Measurements from ENCODE around the gene PSMB2. TPM values are rescaled to one million over a fixed set of nuclear protein-coding genes. Genes with fewer than 3 reads are reported as not detected.

Gene PSMB2
- total RNA-seq, 2 experiments from 2014 or later = 78.6 to 95.7 TPM

- Mint-ChIP-seq H3K4me1 (no peaks in the 10 kb centered on the region), H3K27ac (no peak overlapping the region), H3K9me3 (no peaks in the 10 kb centered on the region), H3K36me3 (ENCODE audit: low read depth) (no peaks in the 10 kb centered on the region), H3K4me3 (no peak overlapping the region), H3K27me3 (peaks cover 5% of the 10 kb centered on the region)
- POLR2A ChIA-PET = no interaction called here
- no peak for DNase-seq
- CTCF ChIA-PET = interaction anchor here (0.5 to 0.9 kb wide), 2 partner anchors 8 to 55 kb away, joined by 3 read pairs; no protein-coding TSS in a partner anchor
These were observed 19.5 kb upstream of the PSMB2 start for GRCh38 chr1:35660581-35661473.

DNA sequence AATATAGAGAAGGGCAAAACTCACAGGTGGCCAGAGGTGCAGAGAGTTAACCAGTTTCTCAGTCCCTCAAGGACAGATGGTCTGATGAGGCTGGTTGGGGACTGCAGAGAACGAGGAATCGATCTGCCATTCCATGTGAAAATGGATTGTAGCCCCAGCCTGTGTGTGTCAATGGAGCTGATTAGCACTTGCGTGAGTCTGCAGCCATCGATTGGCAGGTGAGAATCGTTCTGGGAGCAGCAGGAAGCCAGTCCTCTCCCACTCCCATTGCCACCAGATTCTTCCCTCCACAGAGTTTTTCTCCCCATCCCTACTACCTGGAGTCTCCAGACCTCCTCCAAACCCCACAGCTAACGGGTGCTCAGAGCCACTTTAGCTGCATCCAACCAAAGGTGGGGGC is 18.3 kb upstream of the PSMB2 start:
- ChIA-PET CTCF (no interaction called here), POLR2A (interaction anchor here (0.5 kb wide), 1 partner anchor 124 kb away, joined by 3 read pairs; no protein-coding TSS in a partner anchor)
- Mint-ChIP-seq H3K9me3 (no peaks in the 10 kb centered on the region), H3K4me3 (no peak overlapping the region), H3K27ac (no peak overlapping the region), H3K36me3 (ENCODE audit: low read depth) (no peaks in the 10 kb centered on the region), H3K4me1 (no peaks in the 10 kb centered on the region), H3K27me3 (peaks cover 5% of the 10 kb centered on the region)
- DNase-seq = no peak

DNA sequence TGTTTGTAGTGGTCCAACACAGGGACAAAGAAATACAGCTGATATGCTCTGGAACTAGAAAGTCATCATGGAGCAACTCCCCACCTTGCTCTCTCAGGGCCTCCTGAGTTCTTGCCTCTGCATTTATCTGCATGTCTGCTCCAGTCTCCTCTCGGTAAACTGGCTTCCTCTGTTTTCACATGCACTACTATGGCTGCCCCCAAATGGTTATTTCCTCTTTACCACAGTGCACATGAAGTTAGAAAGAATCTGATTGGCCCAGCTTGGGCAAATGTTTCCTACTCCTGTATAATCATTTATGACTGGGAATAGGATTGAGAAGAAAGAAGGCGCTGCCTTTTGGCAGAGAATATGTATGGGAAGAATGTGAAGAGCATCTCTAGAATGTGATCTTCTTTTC is 16.5 kb upstream of the PSMB2 start:
- POLR2A ChIA-PET = interaction anchor here (0.5 kb wide), 1 partner anchor 372 kb away, joined by 3 read pairs; no protein-coding TSS in a partner anchor
- CTCF ChIA-PET = no interaction called here
- no peak overlapping the region for H3K4me3 Mint-ChIP-seq
- H3K4me1 Mint-ChIP-seq = no peaks in the 10 kb centered on the region
- H3K9me3 Mint-ChIP-seq = no peaks in the 10 kb centered on the region
- DNase-seq = no peak
- H3K27ac Mint-ChIP-seq = no peak overlapping the region
- no peaks in the 10 kb centered on the region for H3K36me3 Mint-ChIP-seq (ENCODE audit: low read depth)
- peaks cover 5% of the 10 kb centered on the region for H3K27me3 Mint-ChIP-seq

GRCh38 chr1:35656863-35657232 is 15.5 kb upstream of the PSMB2 start:
- no peaks in the 10 kb centered on the region for H3K4me1 Mint-ChIP-seq
- no peak overlapping the region for H3K27ac Mint-ChIP-seq
- no peak overlapping the region for H3K4me3 Mint-ChIP-seq
- peaks cover 9% of the 10 kb centered on the region for H3K27me3 Mint-ChIP-seq
- no peak for DNase-seq
- CTCF ChIA-PET = interaction anchor here (1.5 kb wide), 1 partner anchor 11 kb away, joined by 5 read pairs; no protein-coding TSS in a partner anchor
- H3K36me3 Mint-ChIP-seq (ENCODE audit: low read depth) = no peaks in the 10 kb centered on the region
- no peaks in the 10 kb centered on the region for H3K9me3 Mint-ChIP-seq
- POLR2A ChIA-PET = no interaction called here

DNA sequence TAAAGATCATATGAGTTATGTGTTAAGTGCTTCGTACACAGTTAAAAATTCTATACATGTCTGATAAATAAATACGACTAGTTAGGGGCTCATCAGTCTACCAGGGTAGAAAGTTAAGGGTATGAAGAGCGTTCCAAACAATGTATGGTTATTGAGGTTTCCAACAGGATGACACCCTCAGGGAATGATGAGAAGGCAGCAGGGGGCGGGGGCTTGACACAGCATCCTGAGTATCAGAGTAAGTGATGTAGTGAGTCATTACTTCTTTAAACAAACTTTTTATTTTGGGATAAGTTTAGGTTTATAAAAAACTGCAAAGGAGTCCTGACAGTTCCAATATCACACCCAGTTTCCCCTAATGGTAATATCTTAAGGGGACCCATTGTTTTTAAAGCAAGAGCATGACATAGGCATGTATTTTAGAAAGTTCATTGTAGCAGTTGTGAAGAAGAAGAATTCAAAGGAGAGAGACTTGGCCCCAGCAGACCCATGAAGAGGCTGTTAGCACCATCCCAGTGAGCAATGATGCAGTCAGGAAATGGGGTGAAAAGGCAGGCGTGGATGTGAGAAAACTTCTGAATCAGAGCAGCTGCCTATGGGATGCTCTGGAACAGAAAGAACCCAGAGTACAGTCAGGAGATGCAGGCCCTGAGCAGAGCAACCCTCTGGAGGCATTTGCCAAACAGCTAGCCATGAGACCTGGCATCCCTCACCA is 15.0 kb upstream of the PSMB2 start:
- H3K27ac Mint-ChIP-seq = no peak overlapping the region
- ChIA-PET CTCF (interaction anchor here (1.5 kb wide), 1 partner anchor 10 kb away, joined by 5 read pairs; no protein-coding TSS in a partner anchor), POLR2A (no interaction called here)
- H3K9me3 Mint-ChIP-seq = no peaks in the 10 kb centered on the region
- DNase-seq = no peak
- no peaks in the 10 kb centered on the region for H3K36me3 Mint-ChIP-seq (ENCODE audit: low read depth)
- peaks cover 8% of the 10 kb centered on the region for H3K27me3 Mint-ChIP-seq
- H3K4me1 Mint-ChIP-seq = no peaks in the 10 kb centered on the region
- no peak overlapping the region for H3K4me3 Mint-ChIP-seq

DNA sequence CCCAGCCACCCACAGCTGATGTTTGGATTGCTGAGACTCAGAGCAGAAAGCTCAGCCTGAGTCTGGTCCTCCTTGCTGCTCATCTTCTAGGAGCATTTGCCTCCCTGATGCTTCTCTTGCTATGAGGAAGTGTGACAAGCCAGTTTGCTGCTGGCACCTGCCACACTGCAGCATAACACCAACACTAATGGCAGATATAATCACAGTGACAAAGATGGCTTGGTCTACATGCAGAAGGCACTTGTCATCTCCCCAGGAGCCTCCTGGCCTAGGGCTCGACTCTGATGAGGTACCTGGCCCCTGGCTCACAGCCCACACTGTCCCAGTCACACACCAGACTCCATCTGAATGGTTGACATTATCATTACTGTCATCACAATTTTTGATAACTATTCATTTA is 13.9 kb upstream of the PSMB2 start:
- Mint-ChIP-seq H3K36me3 (ENCODE audit: low read depth) (no peaks in the 10 kb centered on the region), H3K27me3 (peaks cover 13% of the 10 kb centered on the region), H3K4me3 (no peak overlapping the region), H3K9me3 (no peaks in the 10 kb centered on the region), H3K27ac (no peak overlapping the region), H3K4me1 (no peaks in the 10 kb centered on the region)
- ChIA-PET POLR2A (no interaction called here), CTCF (no interaction called here)
- DNase-seq = no peak

GRCh38 chr1:35650416-35650815 is 9.1 kb upstream of the PSMB2 start:
- H3K36me3 Mint-ChIP-seq (ENCODE audit: low read depth) = no peaks in the 10 kb centered on the region
- POLR2A ChIA-PET = no interaction called here
- DNase-seq = no peak
- CTCF ChIA-PET = no interaction called here
- H3K27ac Mint-ChIP-seq = no peak overlapping the region
- H3K4me3 Mint-ChIP-seq = no peak overlapping the region
- H3K4me1 Mint-ChIP-seq = no peaks in the 10 kb centered on the region
- peaks cover 35% of the 10 kb centered on the region for H3K27me3 Mint-ChIP-seq
- H3K9me3 Mint-ChIP-seq = no peaks in the 10 kb centered on the region

DNA sequence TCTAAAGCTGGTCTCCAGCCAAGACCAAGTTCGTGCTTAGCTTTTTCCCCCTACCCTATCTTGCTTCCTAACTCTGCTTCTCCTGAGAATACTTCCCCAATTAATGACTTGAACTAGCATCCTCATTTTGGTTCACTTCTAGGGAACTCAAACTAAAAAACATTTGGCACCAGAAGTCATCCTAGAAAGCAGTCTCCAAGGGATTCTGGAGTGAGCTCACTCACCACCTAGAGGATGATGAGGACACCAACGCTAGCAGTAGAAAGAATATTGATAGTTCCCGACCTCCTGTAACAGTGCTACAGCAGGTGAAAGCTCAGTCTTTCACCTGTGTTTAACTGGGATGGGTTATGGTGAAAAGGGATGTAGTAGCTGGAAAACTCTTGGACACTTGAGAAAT is 4.7 kb upstream of the PSMB2 start:
- DNase-seq = no peak
- POLR2A ChIA-PET = no interaction called here
- CTCF ChIA-PET = interaction anchor here (1.1 to 2.8 kb wide), 4 partner anchors 11 to 100 kb away, joined by 3 to 6 read pairs (median 4); no protein-coding TSS in a partner anchor
- no peak overlapping the region for H3K27ac Mint-ChIP-seq
- H3K9me3 Mint-ChIP-seq = no peaks in the 10 kb centered on the region
- H3K4me3 Mint-ChIP-seq = no peak overlapping the region
- H3K27me3 Mint-ChIP-seq = peaks cover 45% of the 10 kb centered on the region
- H3K4me1 Mint-ChIP-seq = peaks cover 8% of the 10 kb centered on the region
- peaks cover 2% of the 10 kb centered on the region for H3K36me3 Mint-ChIP-seq (ENCODE audit: low read depth)

DNA sequence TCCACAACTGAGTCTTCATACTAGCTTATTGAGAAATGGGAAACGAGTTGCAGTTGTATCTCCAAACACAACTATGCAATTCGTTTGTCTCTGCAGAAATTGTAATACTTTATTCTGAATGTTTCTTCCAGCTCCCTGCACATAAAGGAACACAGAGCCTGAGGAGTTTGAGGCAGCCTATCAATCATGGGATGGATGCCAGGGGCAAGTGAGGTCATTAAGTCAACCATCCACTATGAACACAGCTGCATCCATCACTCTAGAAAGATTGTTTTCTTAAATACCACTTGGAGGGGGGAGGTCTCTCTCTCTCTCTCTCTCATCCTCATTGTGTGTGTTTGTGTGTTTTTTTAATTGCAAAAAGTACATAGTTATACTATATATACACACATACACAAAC is 2.9 kb upstream of the PSMB2 start:
- POLR2A ChIA-PET = no interaction called here
- H3K27me3 Mint-ChIP-seq = peaks cover 36% of the 10 kb centered on the region
- H3K9me3 Mint-ChIP-seq = no peaks in the 10 kb centered on the region
- H3K27ac Mint-ChIP-seq = no peak overlapping the region
- CTCF ChIA-PET = interaction anchor here (1.8 to 2.8 kb wide), 2 partner anchors 24 to 83 kb away, joined by 4 to 6 read pairs; no protein-coding TSS in a partner anchor
- H3K36me3 Mint-ChIP-seq (ENCODE audit: low read depth) = peaks cover 2% of the 10 kb centered on the region
- H3K4me3 Mint-ChIP-seq = no peak overlapping the region
- H3K4me1 Mint-ChIP-seq = peaks cover 21% of the 10 kb centered on the region
- DNase-seq = no peak

DNA sequence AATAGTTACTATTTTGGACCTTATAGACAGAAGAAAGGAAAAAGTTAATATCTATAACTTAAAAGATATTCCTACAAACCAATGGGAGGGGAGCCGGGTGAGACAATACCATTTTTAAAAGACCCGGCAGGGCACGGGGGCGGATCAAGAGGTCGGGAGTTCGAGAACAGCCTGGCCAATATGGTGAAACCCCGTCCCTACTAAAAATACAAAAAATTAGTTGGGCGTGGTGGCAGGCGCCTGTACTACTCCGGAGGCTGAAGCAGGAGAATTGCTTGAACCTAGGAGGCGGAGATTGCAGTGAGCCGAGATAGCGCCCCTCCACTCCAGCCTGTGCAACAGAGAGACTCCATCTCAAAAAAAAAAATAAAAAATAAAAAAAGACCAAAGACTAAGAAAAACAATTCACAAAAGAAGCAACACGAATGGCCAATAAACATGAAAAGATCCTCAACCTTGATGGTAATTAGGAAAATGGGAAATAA is 1.2 kb upstream of the PSMB2 start:
- Mint-ChIP-seq H3K27me3 (peaks cover 34% of the 10 kb centered on the region), H3K9me3 (no peaks in the 10 kb centered on the region), H3K4me3 (peak overlapping the region; percentile 99), H3K36me3 (ENCODE audit: low read depth) (peaks cover 6% of the 10 kb centered on the region), H3K27ac (peak overlapping the region; percentile 99), H3K4me1 (peaks cover 34% of the 10 kb centered on the region)
- ChIA-PET POLR2A (no interaction called here), CTCF (interaction anchor here (0.6 to 0.7 kb wide), 2 partner anchors 88 to 818 kb away, joined by 3 to 4 read pairs; no protein-coding TSS in a partner anchor)
- no peak for DNase-seq

DNA sequence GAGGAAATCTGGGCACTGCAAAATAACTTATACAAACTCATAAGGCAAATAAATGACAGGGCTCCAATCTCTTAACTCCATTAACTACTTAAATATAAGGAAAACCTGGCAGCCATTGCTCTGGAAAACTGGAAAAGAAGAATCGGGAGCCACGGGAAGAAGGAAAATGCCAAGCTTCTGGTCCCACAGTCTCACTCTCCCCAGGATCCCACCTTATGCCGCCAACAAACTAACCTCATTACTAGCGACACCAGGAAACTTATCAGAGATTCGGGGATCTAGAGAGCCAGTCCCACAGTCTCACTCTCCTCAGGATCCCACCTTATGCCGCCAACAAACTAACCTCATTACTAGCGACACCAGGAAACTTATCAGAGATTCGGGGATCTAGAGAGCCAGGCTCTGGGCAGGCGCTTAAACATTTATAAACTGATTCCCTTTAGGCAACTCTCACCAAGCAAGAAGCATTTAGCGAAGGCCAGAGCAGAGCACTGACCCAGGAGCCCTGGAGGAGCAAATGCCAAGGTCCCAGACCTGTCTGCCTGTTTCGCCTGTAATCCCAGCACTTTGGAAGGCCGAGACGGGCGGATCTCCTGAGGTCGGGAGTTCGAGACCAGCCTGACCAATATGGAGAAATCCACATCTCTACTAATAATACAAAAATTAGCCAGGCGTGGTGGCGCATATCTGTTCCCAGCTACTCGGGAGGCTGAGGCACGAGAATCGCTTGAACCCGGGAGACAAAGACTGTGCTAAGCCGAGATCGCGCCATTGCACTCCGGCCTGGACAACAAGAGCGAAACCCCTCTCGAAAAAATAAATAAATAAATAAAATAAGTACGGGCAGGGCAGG is 720 bp downstream of the PSMB2 start:
- peak overlapping the region; percentile 99 for H3K4me3 Mint-ChIP-seq
- peaks cover 44% of the 10 kb centered on the region for H3K4me1 Mint-ChIP-seq
- peaks cover 12% of the 10 kb centered on the region for H3K36me3 Mint-ChIP-seq (ENCODE audit: low read depth)
- no peak for DNase-seq
- CTCF ChIA-PET = no interaction called here
- no peaks in the 10 kb centered on the region for H3K9me3 Mint-ChIP-seq
- POLR2A ChIA-PET = no interaction called here
- H3K27me3 Mint-ChIP-seq = peaks cover 21% of the 10 kb centered on the region
- peak overlapping the region; percentile 99 for H3K27ac Mint-ChIP-seq

- Mint-ChIP-seq H3K9me3 (no peaks in the 10 kb centered on the region), H3K4me3 (peak overlapping the region; percentile 81), H3K4me1 (peaks cover 44% of the 10 kb centered on the region), H3K27ac (peak overlapping the region; percentile 94), H3K36me3 (ENCODE audit: low read depth) (peaks cover 20% of the 10 kb centered on the region), H3K27me3 (no peaks in the 10 kb centered on the region)
- ChIA-PET POLR2A (no interaction called here), CTCF (interaction anchor here (1.1 to 1.3 kb wide), 2 partner anchors 10 to 23 kb away, joined by 3 to 5 read pairs; no protein-coding TSS in a partner anchor)
- no peak for DNase-seq
These were observed 3.9 kb downstream of the PSMB2 start for GRCh38 chr1:35637401-35637809.

All from activated CD4-positive, alpha-beta T cell treated with anti-CD3 and anti-CD28 coated beads, Interleukin-2, amount 10 ng/mL, durations not matched to agents 7 days and 5 days (primary cell).